HepG2 (cell line): ENCODE results near the gene AEBP1.

Experiments
- ATF2 ChIP-seq: sonication (generic); formaldehyde crosslinking; IDR thresholded peaks from 2 replicates; pipeline ENCODE4 v1.4.0; 2020; ENCODE audit warnings: missing genetic modification reagents
- CTCF ChIP-seq: sonication (generic); formaldehyde crosslinking; IDR thresholded peaks from 2 replicates; pipeline ENCODE4 v1.5.0; 2020; ENCODE audit warnings: mild to moderate bottlenecking, missing genetic modification reagents, moderate library complexity
- FOSL1 ChIP-seq: sonication (generic); formaldehyde crosslinking; IDR thresholded peaks from 2 replicates; pipeline ENCODE4 v1.9.0; 2021; ENCODE audit warnings: missing genetic modification reagents, borderline replicate concordance
- FOXP1 ChIP-seq, 2 experiments: fragments of 450-650 bp in 1 of 2; IDR thresholded peaks; 2 replicates each; pipeline ENCODE4 v1.6.1; 2017 to 2018; ENCODE audit warnings: antibody characterized with exemption in 1 of 2
- KMT2B ChIP-seq: IDR thresholded peaks from 2 replicates; pipeline ENCODE4 v1.6.1; 2016; ENCODE audit warnings: missing genetic modification reagents, missing compliant biosample characterization
- NR2F1 ChIP-seq, 2 experiments: fragments of 450-650 bp in 1 of 2; formaldehyde crosslinking in 1 of 2; IDR thresholded peaks; 2 replicates each; pipeline versions ENCODE4 v1.5.0 to v1.6.1; 2016 to 2020; ENCODE audit warnings: mild to moderate bottlenecking in 1 of 2, missing compliant biosample characterization in 1 of 2, missing genetic modification reagents in 1 of 2, moderate library complexity in 1 of 2
- POLR2A ChIP-seq, 2 experiments: IDR thresholded peaks; 2 replicates each; pipeline ENCODE4 v1.6.1; 2011; ENCODE audit warnings: low read depth in 2 of 2, low read length in 2 of 2, mild to moderate bottlenecking in 1 of 2, moderate library complexity in 1 of 2; ENCODE audit not compliant: insufficient read depth in 1 of 2
- ZFYVE20 ChIP-seq: sonication (generic); formaldehyde crosslinking; IDR thresholded peaks from 2 replicates; pipeline ENCODE4 v1.8.0; 2023; ENCODE audit warnings: low read depth, mild to moderate bottlenecking, moderate library complexity, missing genetic modification reagents, borderline replicate concordance
- ZNF121 ChIP-seq: sonication (generic); formaldehyde crosslinking; IDR thresholded peaks from 2 replicates; pipeline ENCODE4 v1.5.0; 2020; ENCODE audit warnings: mild to moderate bottlenecking, missing genetic modification reagents
- ZNF329 ChIP-seq: sonication (generic); formaldehyde crosslinking; IDR thresholded peaks from 2 replicates; pipeline ENCODE4 v1.9.0; 2021; ENCODE audit warnings: low read depth, mild to moderate bottlenecking, missing genetic modification reagents
- ZNF629 ChIP-seq: sonication (generic); formaldehyde crosslinking; conservative IDR thresholded peaks from 2 replicates; pipeline ENCODE4 v1.5.0; 2020; ENCODE audit warnings: missing genetic modification reagents

- no peak for TF ChIP-seq ZNF329 (CRISPR knock-in tag)
- no peak for TF ChIP-seq FOSL1
- no peak for TF ChIP-seq ZNF121 (CRISPR knock-in tag)
- TF ChIP-seq FOXP1 (IDR thresholded peaks at IDR 0.05): no peak
- TF ChIP-seq FOXP1 (CRISPR knock-in tag; IDR thresholded peaks at IDR 0.05): no peak
- no peak for TF ChIP-seq POLR2A (IDR thresholded peaks at IDR 0.05; ENCODE audit: insufficient read depth in 1 of 2, low read depth in 2 of 2, low read length in 2 of 2)
- no peak for TF ChIP-seq ATF2 (CRISPR knock-in tag)
- TF ChIP-seq ZNF629 (CRISPR knock-in tag): no peak
- no peak for TF ChIP-seq CTCF
- no peak for TF ChIP-seq NR2F1 (CRISPR knock-in tag; IDR thresholded peaks at IDR 0.05)
- TF ChIP-seq ZFYVE20 (CRISPR knock-in tag): no peak
- no peak for TF ChIP-seq KMT2B (CRISPR knock-in tag)
These were observed 29.1 kb downstream of the AEBP1 start for GRCh38 chr7:44133295-44133694.
